Keratinocyte (primary cell): Measurements from ENCODE around the gene CD300LD. TPM values are rescaled to one million over a fixed set of nuclear protein-coding genes. Genes with fewer than 3 reads are reported as not detected.

Experiments used
- DNase-seq: peaks from one replicate; pipeline ENCODE4 v3.0.0-alpha.2; 2011; ENCODE audit warnings: low read depth, missing footprints, low spot score
- FAIRE-seq: peaks from 2 replicates; lab custom pipeline; 2011; peaks lifted over from hg19 to GRCh38; lab: Jason Lieb, UNC
- H2AFZ ChIP-seq: 2 replicates; pipeline ENCODE4 v1.6.0; 2012; ENCODE audit warnings: low read length, control low read depth, inconsistent platforms; ENCODE audit not compliant: control insufficient read depth
- H3K27ac ChIP-seq: 2 replicates; pipeline ENCODE4 v1.5.1; 2011; ENCODE audit warnings: low read length; ENCODE audit not compliant: control insufficient read depth, insufficient read depth
- H3K27me3 ChIP-seq: 3 replicates; pipeline ENCODE4 v1.6.0; 2011; ENCODE audit warnings: low read length; ENCODE audit not compliant: control insufficient read depth, insufficient read depth; ENCODE audit errors: extremely low read depth
- H3K36me3 ChIP-seq, 2 experiments: 2 replicates in 1 of 2; 3 replicates in 1 of 2; pipeline ENCODE4 v1.5.1; 2011; ENCODE audit warnings: low read length in 2 of 2, mild to moderate bottlenecking in 1 of 2; ENCODE audit not compliant: control insufficient read depth in 2 of 2, insufficient read depth in 2 of 2; ENCODE audit errors: extremely low read depth in 1 of 2
- H3K4me1 ChIP-seq: 3 replicates; pipeline ENCODE4 v1.5.1; 2011; ENCODE audit warnings: low read length; ENCODE audit not compliant: control insufficient read depth, insufficient read depth; ENCODE audit errors: extremely low read depth
- H3K4me2 ChIP-seq: 3 replicates; pipeline ENCODE4 v1.6.0; 2011; ENCODE audit warnings: low read depth, low read length; ENCODE audit not compliant: control insufficient read depth, insufficient read depth; ENCODE audit errors: extremely low read depth
- H3K4me3 ChIP-seq, 3 experiments: fragments of 200-600 bp in 1 of 3; sonication (generic) in 1 of 3; 2 replicates in 2 of 3; 3 replicates in 1 of 3; pipeline ENCODE4 v1.5.1; 2011 to 2016; ENCODE audit warnings: low read length in 3 of 3, mild to moderate bottlenecking in 3 of 3, control low read depth in 2 of 3, inconsistent platforms in 1 of 3, low read depth in 1 of 3, mixed read lengths in 1 of 3, mixed run types in 1 of 3, moderate library complexity in 1 of 3; ENCODE audit not compliant: control insufficient read depth in 2 of 3, insufficient read depth in 2 of 3; ENCODE audit errors: extremely low read depth in 1 of 3
- H3K79me2 ChIP-seq: 2 replicates; pipeline ENCODE4 v1.6.0; 2012; ENCODE audit warnings: low read length; ENCODE audit not compliant: control insufficient read depth, insufficient read depth
- H3K9ac ChIP-seq: 3 replicates; pipeline ENCODE4 v1.6.0; 2011; ENCODE audit warnings: low read length; ENCODE audit not compliant: control insufficient read depth, insufficient read depth; ENCODE audit errors: extremely low read depth
- H3K9me1 ChIP-seq: 3 replicates; pipeline ENCODE4 v1.6.0; 2011; ENCODE audit warnings: low read length; ENCODE audit not compliant: control insufficient read depth, insufficient read depth; ENCODE audit errors: extremely low read depth
- H3K9me3 ChIP-seq: 2 replicates; pipeline ENCODE4 v1.5.1; 2012; ENCODE audit warnings: low read depth, low read length; ENCODE audit not compliant: control insufficient read depth
- H4K20me1 ChIP-seq: 3 replicates; pipeline ENCODE4 v1.6.0; 2011; ENCODE audit warnings: low read length; ENCODE audit not compliant: control insufficient read depth, insufficient read depth; ENCODE audit errors: extremely low read depth
- EZH2 ChIP-seq: IDR thresholded peaks from one replicate; pipeline ENCODE4 v1.6.1; 2012; ENCODE audit warnings: inconsistent platforms, mild to moderate bottlenecking, low read length, moderate library complexity
- dilution Hi-C: fragments of 300-500 bp; cut with MboI; formaldehyde crosslinking; loops from one replicate; pipeline ENCODE4 v1.7.0; 2020; ENCODE audit warnings: low sequenced_read_pairs; ENCODE audit not compliant: extremely low pct_ligation_motif_present
- polyA plus RNA-seq, 5 experiments: library from polyadenylated mRNA; depleted of rRNA in 3 of 5; stranded (reverse) in 3 of 5; stranded (forward) in 1 of 5; unstranded in 1 of 5; fragments of >200 nt; gene quantifications; 1 replicate in 1 of 5; 2 replicates in 3 of 5; 3 replicates in 1 of 5; pipeline versions ENCODE4 v1.2.1 to v1.2.3, GENCODE V29; 2011 to 2012; ENCODE audit warnings: missing spikeins in 2 of 5, low read depth in 1 of 5, low replicate concordance in 1 of 5
- TF ChIP-seq, protein P1 (sequence below), 3 experiments: IDR thresholded peaks in 1 of 3; conservative IDR thresholded peaks in 1 of 3; optimal IDR thresholded peaks in 1 of 3; 2 replicates in 2 of 3; 3 replicates in 1 of 3; pipeline versions ENCODE3 to v1.5.1; 2011; ENCODE audit warnings: low read length in 3 of 3, mild to moderate bottlenecking in 3 of 3, moderate library complexity in 2 of 3, control low read depth in 1 of 3, inconsistent platforms in 1 of 3; ENCODE audit not compliant: insufficient read depth in 2 of 3; ENCODE audit errors: extremely low read depth in 1 of 3

CD300LD gene
- polyA plus RNA-seq, 1 donor (not counting 4 experiments of a cell fraction or from before 2014, with no cell fraction given), result not detected

DNA sequence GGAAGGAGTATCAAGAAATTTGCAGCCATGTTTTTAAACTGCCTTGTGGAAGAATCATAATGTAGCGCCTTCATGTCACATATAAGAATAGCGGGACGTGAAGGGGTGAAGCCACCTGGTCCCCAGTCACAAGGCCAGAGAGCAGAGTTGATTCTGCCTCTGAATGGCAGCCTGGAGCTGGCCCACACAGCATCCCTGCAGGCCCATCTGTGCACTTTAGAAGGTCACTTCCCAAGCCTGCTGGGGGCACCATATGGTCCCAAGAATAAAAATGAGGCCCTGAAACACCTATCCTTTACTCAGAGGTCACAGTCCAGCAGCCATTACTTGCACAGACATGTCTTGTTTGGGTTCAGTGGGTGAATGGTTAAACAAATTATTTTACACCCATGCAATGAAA is 16.4 kb upstream of the CD300LD start:
- no peaks in the 10 kb centered on the region for H3K36me3 ChIP-seq
- no peaks in the 10 kb centered on the region for H3K9me3 ChIP-seq
- peaks cover 15% of the 10 kb centered on the region for H3K4me1 ChIP-seq
- FAIRE-seq, result no peak
- H4K20me1 ChIP-seq, result no peaks in the 10 kb centered on the region
- no peak for DNase-seq
- dilution Hi-C loops, result no loop called here
- no peak overlapping the region for H3K9ac ChIP-seq
- H3K79me2 ChIP-seq, result no peaks in the 10 kb centered on the region
- TF ChIP-seq EZH2, result no peak
- TF ChIP-seq, protein P1, sequence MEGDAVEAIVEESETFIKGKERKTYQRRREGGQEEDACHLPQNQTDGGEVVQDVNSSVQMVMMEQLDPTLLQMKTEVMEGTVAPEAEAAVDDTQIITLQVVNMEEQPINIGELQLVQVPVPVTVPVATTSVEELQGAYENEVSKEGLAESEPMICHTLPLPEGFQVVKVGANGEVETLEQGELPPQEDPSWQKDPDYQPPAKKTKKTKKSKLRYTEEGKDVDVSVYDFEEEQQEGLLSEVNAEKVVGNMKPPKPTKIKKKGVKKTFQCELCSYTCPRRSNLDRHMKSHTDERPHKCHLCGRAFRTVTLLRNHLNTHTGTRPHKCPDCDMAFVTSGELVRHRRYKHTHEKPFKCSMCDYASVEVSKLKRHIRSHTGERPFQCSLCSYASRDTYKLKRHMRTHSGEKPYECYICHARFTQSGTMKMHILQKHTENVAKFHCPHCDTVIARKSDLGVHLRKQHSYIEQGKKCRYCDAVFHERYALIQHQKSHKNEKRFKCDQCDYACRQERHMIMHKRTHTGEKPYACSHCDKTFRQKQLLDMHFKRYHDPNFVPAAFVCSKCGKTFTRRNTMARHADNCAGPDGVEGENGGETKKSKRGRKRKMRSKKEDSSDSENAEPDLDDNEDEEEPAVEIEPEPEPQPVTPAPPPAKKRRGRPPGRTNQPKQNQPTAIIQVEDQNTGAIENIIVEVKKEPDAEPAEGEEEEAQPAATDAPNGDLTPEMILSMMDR (optimal IDR thresholded peaks at IDR 0.05 in 1 of 3, IDR thresholded peaks at IDR 0.05 in 1 of 3, conservative IDR thresholded peaks at IDR 0.05 in 1 of 3; ENCODE audit: extremely low read depth in 1 of 3, insufficient read depth in 2 of 3, low read length in 3 of 3), result no peak
- no peak overlapping the region for H3K4me3 ChIP-seq
- H3K27ac ChIP-seq, result no peak overlapping the region
- H3K9me1 ChIP-seq, result no peaks in the 10 kb centered on the region
- peaks cover 4% of the 10 kb centered on the region for H3K27me3 ChIP-seq
- H3K4me2 ChIP-seq, result no peak overlapping the region
- no peak overlapping the region for H2AFZ ChIP-seq

- Histone ChIP-seq H2AFZ (no peak overlapping the region), H3K9ac (no peak overlapping the region), H3K4me2 (no peak overlapping the region), H3K9me3 (no peaks in the 10 kb centered on the region), H3K4me1 (peaks cover 15% of the 10 kb centered on the region), H4K20me1 (no peaks in the 10 kb centered on the region), H3K27ac (no peak overlapping the region), H3K36me3 (no peaks in the 10 kb centered on the region), H3K79me2 (no peaks in the 10 kb centered on the region), H3K27me3 (peaks cover 4% of the 10 kb centered on the region), H3K9me1 (no peaks in the 10 kb centered on the region), H3K4me3 (no peak overlapping the region)
- dilution Hi-C loops, result no loop called here
- FAIRE-seq (no peak), DNase-seq (no peak)
- TF ChIP-seq EZH2, result no peak
- TF ChIP-seq, protein P1 (optimal IDR thresholded peaks at IDR 0.05 in 1 of 3, IDR thresholded peaks at IDR 0.05 in 1 of 3, conservative IDR thresholded peaks at IDR 0.05 in 1 of 3; ENCODE audit: extremely low read depth in 1 of 3, insufficient read depth in 2 of 3, low read length in 3 of 3), result no peak
Observed at GRCh38 chr17:74607221-74607620, 15.1 kb upstream of the CD300LD start.
